Stimulated activated memory B cell treated with anti-CD40 and anti-IgM and Interleukin-4, amounts not matched to agents 10 μg/mL and 1 μg/mL and 100 μg/mL, for 72 hours (primary cell): ENCODE measurements around the gene S100A8.
"Not testable (repeated sequence)": the region's sequence is repeated elsewhere in the genome, so short reads cannot be mapped to it uniquely, and the experiment has no call there.

Source experiments
- ATAC-seq: fragments of 150-1000 bp; cut with Tn5 transposase; 2 replicates; pipeline ENCODE4 v1.10.0; 2021
- H3K27ac Mint-ChIP-seq: one replicate; pipeline ENCODE4 v1.8.0; 2022; ENCODE audit warnings: mild to moderate bottlenecking, mixed read lengths
- H3K27me3 Mint-ChIP-seq: one replicate; pipeline ENCODE4 v1.8.0; 2022; ENCODE audit warnings: mixed read lengths
- H3K36me3 Mint-ChIP-seq: one replicate; pipeline ENCODE4 v1.8.0; 2022; ENCODE audit warnings: mixed read lengths
- H3K4me1 Mint-ChIP-seq: one replicate; pipeline ENCODE4 v1.8.0; 2022; ENCODE audit warnings: mixed read lengths
- H3K4me3 Mint-ChIP-seq: one replicate; pipeline ENCODE4 v1.8.0; 2022; ENCODE audit warnings: mild to moderate bottlenecking, moderate library complexity, mixed read lengths
- H3K9me3 Mint-ChIP-seq: one replicate; pipeline ENCODE4 v1.8.0; 2022; ENCODE audit warnings: mixed read lengths

The S100A8 gene

DNA sequence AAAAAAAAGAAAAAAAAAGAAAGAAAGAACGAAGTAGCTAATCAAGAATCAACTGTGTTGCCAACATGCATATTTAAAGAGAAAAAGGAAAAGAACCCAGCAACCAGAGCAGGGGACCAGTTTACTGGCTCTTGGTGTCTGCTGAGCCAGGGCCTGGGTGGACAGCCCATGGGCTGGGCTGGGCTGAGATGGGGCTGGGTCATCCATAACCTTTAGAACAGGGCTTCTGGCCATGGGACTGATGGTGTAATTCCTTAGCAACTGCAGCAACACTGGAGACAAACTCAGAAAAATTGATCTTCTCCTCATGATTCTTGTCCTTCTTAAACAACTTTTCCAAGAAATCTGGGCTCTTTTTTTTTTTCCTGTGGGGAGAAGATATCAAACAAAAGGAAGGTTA, 35.9 kb upstream of the S100A8 start:
- no peak for ATAC-seq
- Mint-ChIP-seq H3K27me3 (peaks cover 58% of the 10 kb centered on the region), H3K4me1 (no peaks in the 10 kb centered on the region), H3K27ac (no peak overlapping the region), H3K4me3 (no peak overlapping the region), H3K9me3 (peaks cover 3% of the 10 kb centered on the region), H3K36me3 (no peaks in the 10 kb centered on the region)

DNA sequence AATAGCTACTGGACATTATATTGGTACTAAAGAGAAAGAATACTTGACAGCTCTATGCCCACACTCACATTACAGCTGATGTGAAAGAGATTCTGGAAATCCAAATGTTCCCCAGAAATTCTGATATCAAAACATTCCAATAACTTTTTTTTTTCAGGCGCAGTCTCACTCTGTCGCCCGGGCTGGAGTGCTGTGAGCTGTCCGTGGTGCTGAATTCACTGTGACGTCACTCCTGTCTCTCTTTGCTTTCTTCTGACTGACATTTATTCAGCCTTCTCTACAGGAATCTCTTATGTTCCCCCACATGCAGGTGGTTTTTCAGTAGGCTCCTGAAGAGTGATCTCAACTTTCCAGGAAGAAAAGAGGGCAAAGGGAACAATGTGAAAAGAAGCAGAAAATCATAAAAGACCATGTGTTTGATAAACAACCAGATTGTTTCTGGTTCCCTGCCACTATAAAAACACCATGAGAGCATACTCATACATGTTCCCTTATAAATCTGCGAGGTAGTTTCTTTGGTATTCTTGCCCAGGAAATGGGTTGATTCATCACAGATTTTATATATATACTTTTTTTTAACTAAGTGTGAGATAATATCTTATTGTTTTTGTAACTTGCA, 31.7 kb upstream of the S100A8 start:
- Mint-ChIP-seq H3K27ac (no peak overlapping the region), H3K4me3 (no peak overlapping the region), H3K27me3 (peaks cover 67% of the 10 kb centered on the region), H3K4me1 (no peaks in the 10 kb centered on the region), H3K36me3 (no peaks in the 10 kb centered on the region), H3K9me3 (peaks cover 3% of the 10 kb centered on the region)
- ATAC-seq, result no peak

DNA sequence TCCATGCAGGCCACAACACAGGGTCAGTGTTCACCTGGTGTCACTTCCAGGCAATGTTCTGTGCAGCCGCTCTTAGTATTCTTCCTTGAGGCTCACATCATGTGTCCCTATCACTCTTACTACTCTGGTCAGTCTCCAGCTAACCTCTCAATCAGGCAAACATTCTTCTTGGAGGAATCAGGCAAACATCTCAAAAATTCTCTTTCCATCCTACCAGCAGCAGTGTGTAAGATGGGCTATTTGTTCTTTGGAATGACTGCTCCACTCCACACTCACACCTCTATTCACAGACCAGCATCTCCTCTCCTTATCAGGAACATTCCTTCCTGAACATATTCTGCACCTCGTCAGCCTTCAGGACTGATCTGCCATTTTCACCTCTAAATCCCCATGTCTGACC, 29.4 kb upstream of the S100A8 start:
- peaks cover 48% of the 10 kb centered on the region for H3K27me3 Mint-ChIP-seq
- peaks cover 8% of the 10 kb centered on the region for H3K4me1 Mint-ChIP-seq
- ATAC-seq, result no peak
- peaks cover 3% of the 10 kb centered on the region for H3K9me3 Mint-ChIP-seq
- no peak overlapping the region for H3K4me3 Mint-ChIP-seq
- no peak overlapping the region for H3K27ac Mint-ChIP-seq
- no peaks in the 10 kb centered on the region for H3K36me3 Mint-ChIP-seq

DNA sequence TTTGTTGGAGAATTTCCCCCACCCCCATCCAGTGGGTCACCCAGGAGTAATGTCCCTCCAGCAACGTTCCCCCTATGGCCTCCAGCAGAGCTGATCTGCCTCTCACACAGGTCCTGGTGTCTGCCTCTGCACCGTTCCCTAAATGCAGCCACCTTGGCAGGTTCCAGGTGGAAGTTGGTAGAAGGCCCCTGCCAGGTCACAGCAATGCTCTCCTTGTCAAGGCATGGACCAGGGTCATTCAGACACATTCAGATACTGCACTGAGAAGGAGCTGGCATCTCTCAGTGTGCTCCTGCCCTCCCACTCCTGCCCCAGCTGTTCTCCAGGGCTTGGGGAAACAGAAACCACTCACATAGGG, 28.5 kb upstream of the S100A8 start:
- not testable (repeated sequence) for H3K4me1 Mint-ChIP-seq, H3K4me3 Mint-ChIP-seq, H3K9me3 Mint-ChIP-seq, ATAC-seq, H3K36me3 Mint-ChIP-seq, H3K27ac Mint-ChIP-seq
- H3K27me3 Mint-ChIP-seq, result peaks cover 39% of the 10 kb centered on the region

DNA sequence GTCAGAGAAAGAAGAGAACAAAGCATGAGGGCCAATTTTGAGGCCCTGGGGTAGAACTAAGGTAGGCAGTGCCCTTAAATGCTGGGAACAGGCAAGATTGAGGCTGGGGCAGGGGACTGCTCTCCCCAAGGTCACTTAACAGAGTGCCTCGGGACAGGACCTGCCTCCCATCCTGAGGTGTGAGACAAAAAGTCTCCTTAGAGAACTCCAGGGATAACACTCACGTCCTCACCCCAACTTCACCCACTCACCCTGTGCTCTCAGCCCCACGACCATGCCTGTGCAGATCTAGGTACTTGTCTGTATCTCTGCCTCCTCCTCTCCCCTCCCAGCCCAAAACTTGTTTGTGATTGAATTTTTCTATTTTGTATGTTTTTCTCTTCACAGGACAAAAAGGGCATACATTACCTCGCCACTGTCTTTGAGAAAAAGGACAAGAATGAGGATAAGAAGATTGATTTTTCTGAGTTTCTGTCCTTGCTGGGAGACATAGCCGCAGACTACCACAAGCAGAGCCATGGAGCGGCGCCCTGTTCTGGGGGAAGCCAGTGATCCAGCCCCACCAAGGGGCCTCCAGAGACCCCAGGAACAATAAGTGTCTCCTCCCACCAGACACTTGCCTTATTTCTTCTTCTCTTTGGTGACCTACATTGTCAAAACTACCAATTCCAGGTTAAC, 28.0 kb upstream of the S100A8 start:
- H3K4me1 Mint-ChIP-seq, H3K4me3 Mint-ChIP-seq, H3K36me3 Mint-ChIP-seq, ATAC-seq, H3K9me3 Mint-ChIP-seq, H3K27ac Mint-ChIP-seq: not testable (repeated sequence)
- peaks cover 34% of the 10 kb centered on the region for H3K27me3 Mint-ChIP-seq

DNA sequence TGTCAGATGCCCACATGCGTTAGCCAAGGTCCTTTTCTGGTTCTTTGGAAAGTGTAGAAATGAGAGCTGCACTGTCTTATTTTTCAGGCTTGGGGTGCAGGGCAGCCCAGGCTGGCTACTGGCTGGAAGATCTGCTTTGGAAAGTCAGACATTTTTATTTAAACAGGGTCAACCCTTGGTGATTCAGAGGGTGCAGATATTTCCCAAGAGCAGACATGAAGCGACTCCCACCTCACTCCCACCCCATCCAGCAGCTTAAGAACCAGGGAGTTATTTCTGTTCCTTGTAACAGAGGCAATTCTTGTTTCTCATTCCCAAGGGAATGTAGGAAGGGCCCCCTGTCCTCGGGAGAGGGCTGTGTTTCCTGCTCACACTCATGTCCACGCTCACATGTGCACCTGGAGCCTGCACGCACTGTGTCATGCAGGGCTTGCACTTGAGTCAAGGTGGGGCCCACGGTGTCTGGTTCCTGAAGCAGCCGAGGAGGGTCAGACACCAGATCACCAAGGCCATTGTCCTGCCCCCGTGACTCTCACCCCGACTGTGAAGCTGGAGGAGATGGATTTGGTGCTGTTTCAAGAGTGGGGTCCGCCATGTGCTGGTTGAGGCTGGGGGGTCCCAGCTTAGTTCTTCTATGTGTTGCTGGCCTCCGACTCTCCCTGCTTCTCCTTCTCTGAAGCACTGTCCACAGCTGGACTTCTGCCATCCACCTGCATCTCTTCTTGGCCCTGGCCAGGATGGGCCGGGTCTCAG, 26.4 kb upstream of the S100A8 start:
- Mint-ChIP-seq H3K9me3 (peaks cover 6% of the 10 kb centered on the region), H3K36me3 (no peaks in the 10 kb centered on the region), H3K27me3 (peaks cover 34% of the 10 kb centered on the region), H3K4me1 (peaks cover 8% of the 10 kb centered on the region), H3K27ac (no peak overlapping the region), H3K4me3 (no peak overlapping the region)
- no peak for ATAC-seq

DNA sequence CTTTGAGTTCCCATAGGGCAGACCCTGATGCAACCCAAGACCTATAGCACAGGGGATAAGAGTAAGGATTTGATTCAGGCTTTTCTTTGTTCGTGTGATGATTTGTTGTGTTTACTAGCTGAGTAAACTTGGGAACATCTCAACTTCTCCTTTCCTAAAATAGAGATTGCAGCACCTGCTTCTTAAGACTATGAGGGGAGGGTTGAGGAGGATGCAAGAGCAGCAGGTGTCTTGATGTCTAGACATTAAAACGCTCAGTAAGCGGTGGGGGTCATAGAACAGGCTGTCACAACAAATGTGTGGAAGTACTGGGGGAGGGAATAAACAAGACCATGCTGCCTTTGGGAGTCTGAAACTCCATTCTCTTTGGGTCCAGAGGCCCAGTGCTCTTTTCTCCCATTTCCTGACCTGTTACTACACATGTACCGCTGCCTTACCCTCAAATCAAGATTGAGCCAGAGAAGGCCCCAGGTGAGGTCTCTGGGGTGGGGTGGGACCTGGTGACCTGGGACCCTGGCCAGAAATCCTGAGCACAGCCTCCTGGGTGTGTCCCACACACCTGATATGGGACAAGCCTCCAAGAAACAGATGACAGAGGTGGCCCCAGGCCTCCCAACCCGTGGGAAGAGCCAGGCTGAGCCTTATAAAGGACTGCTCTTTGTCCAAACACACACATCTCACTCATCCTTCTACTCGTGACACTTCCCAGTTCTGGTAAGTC, 25.1 kb upstream of the S100A8 start, which contains the start of gene S100A7A:
TSS of gene S100A7A (plus strand) at position 671 of the 721 bp plus-strand sequence. CDS start 1,563 bp downstream, outside the sequence.
- no peaks in the 10 kb centered on the region for H3K36me3 Mint-ChIP-seq
- no peak within 1 kb of the TSS for H3K4me3 Mint-ChIP-seq
- peaks cover 11% of the 10 kb centered on the region for H3K9me3 Mint-ChIP-seq
- H3K27ac Mint-ChIP-seq, result no peak within 1 kb of the TSS
- H3K4me1 Mint-ChIP-seq, result peaks cover 8% of the 10 kb centered on the region
- peak; percentile 66 for ATAC-seq
- H3K27me3 Mint-ChIP-seq, result peaks cover 29% of the 10 kb centered on the region

DNA sequence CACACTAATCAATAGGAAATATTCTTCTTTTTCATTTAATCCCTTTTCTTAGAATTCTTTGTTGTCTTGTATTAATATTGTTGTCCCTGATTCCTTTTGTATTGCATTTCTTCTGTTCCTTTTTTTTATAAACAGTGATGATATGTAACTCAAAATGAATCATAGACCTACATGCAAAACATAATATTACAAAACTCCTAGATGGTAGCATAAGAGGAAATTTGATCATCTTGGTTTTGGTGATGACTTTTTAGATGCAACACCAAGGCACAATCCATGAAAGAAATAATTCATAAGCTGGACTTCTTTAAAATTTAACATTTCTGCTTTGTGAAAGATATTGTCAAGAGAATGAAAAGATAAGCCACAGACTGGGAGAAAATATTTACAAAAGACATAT, 23.1 kb upstream of the S100A8 start:
- ATAC-seq, H3K4me3 Mint-ChIP-seq, H3K27ac Mint-ChIP-seq, H3K4me1 Mint-ChIP-seq, H3K36me3 Mint-ChIP-seq: not testable (repeated sequence)
- peaks cover 11% of the 10 kb centered on the region for H3K9me3 Mint-ChIP-seq
- peaks cover 26% of the 10 kb centered on the region for H3K27me3 Mint-ChIP-seq

DNA sequence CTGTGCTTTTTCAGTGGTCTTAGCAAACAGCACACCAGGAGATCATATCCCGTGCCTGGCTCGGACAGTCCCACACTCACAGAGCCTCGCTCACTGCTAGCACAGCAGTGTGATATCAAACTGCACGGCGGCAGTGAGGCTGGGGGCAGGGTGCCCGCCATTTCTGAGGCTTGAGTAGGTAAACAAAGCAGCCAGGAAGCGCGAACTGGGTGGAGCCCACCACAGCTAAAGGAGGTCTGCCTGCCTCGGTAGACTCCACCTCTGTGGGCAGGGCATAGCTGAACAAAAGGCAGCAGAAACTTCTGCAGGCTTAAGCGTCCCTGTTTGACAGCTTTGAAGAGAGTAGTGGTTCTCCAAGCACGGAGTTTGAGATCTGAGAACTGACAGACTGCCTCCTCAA, 16.4 kb upstream of the S100A8 start:
- not testable (repeated sequence) for H3K36me3 Mint-ChIP-seq, H3K9me3 Mint-ChIP-seq, H3K27ac Mint-ChIP-seq, ATAC-seq, H3K4me3 Mint-ChIP-seq, H3K4me1 Mint-ChIP-seq
- peaks cover 60% of the 10 kb centered on the region for H3K27me3 Mint-ChIP-seq

DNA sequence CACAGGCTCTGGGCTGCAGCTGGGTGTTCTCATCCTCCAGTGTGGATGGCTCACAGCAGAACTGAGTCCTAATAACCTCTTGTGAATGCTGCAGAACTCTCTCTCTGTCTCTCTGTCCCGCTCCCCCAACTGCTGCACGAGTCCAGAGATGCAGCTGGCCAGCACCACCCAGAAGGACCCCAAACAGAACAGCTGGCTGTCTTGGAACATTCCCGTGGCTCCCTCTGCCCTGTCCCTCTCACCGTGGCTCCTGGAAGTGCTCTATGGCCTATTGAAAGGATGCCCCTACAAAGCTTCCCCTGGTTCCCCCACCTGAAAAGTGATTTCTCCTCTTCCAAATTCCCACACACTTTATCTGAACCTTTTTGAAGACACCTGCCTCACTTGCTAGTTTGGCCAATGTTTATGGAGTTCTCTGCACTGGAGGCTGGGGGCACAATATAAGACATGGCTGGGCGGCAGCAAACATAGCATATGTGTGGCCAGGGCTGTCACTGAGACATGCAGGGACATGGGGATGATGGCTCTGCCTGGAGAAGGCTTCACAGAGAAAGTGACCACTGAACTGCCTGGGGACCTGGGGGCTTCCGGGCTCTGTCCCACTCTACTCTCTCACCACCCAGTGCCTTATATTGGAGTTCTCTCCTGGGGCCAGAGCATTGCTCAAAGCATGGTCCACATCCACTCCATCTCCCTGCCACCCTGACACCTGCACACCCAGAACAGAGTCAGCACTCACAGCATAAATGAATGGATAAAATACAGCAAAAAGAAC, 15.1 kb upstream of the S100A8 start:
- not testable (repeated sequence) for H3K27ac Mint-ChIP-seq, H3K9me3 Mint-ChIP-seq, ATAC-seq, H3K4me1 Mint-ChIP-seq, H3K36me3 Mint-ChIP-seq, H3K4me3 Mint-ChIP-seq
- H3K27me3 Mint-ChIP-seq, result peaks cover 60% of the 10 kb centered on the region

DNA sequence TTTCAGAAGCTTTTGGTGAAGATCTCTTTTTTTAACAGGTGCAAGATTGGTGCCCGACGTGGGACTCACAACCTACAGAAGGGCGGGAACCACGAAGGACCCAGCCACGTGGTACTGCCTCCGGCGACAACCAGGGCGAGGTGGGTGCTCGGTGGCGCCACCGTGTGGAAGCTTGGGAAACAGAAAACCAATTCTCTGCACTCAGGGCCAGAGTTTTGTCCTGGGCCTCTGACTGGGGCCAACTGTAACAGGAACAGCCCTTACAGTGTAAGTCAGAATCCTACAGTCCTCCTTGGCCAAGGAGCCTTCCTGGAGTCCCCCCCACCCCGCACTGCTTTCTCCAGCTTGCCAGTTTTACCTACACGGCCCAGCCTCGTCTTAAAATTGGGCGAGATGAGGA, 13.9 kb upstream of the S100A8 start:
- Mint-ChIP-seq H3K27me3 (peaks cover 51% of the 10 kb centered on the region), H3K9me3 (no peaks in the 10 kb centered on the region), H3K4me1 (no peaks in the 10 kb centered on the region), H3K36me3 (no peaks in the 10 kb centered on the region), H3K27ac (no peak overlapping the region), H3K4me3 (no peak overlapping the region)
- ATAC-seq, result peak; percentile 41

DNA sequence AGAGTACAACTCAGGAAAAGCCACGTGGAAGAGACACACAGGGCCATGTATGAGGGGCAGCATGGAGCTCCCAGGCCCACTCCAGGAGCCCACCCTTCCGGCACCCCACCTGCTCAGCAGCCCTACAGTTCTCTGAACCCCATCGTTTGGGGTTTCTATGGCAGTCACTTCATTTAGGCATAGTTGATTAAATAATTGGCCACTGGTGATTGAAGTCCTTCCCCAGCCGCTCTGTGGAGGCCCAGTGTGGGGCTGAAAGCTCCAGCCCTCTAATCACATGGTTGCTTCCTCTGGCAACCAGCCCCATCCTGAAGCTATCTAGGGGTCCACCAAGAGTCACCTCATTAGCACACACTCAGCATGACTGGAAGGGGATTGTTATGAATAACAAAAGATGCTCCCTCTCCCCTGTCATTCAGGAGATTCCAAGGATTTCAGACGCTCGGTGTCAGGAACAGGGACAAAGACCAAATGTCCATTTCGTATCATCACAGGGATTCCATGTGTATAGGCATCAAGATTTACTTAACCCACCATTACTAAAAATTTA, 13.3 kb upstream of the S100A8 start:
- Mint-ChIP-seq H3K36me3 (no peaks in the 10 kb centered on the region), H3K27ac (no peak overlapping the region), H3K4me1 (no peaks in the 10 kb centered on the region), H3K9me3 (no peaks in the 10 kb centered on the region), H3K4me3 (no peak overlapping the region), H3K27me3 (peaks cover 51% of the 10 kb centered on the region)
- no peak for ATAC-seq

DNA sequence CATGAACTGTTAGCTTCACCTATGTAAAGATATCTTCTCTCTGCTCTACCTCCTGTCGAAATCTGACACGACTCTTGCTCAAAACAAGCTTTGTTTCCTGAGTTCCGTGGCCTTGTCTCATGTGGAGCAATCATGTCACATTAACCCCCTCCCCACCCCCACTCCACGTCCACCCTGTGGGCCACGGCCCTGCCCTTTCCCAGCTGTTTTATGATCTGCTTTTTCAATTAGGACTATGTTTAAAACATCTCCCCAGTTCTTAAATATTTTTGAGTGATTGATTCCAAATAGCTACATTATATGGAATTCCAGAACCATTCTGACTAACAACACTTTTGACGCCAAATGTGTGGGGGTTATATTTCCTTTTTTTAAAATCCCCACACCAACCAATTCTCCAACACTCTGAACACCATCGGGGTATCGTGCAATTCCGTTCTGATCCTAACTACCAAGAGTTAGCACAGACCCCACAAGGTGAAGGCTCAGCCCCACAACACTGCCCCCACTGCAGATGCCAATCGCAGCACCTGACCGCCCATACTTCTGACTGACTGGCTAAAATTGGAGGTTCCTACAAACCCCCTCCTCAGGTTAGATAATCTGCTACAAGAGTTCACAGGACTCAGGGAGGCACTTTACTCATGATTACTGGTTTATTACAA, 12.7 kb upstream of the S100A8 start:
- Mint-ChIP-seq H3K27ac (no peak overlapping the region), H3K36me3 (no peaks in the 10 kb centered on the region)
- ATAC-seq, result no peak

DNA sequence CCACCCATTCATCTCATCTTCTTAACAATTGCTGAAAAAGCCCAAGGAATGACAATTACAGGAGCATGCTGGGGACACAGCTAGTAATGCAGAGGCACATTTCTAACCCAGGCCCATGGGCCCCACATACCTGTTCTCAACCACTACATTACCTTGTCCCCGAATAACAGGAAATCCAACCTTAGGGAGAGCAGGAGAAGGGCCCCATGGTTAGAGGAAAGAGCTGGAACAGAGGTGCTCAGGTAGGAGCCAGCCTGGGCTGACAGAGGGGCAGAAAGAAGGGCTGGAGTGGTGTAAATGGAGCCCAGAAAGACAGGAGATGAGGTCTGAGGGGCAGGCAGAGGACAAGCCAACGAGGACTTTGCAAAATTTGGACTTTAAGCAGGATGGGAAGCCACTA, 11.4 kb upstream of the S100A8 start:
- peaks cover 48% of the 10 kb centered on the region for H3K27me3 Mint-ChIP-seq
- H3K27ac Mint-ChIP-seq, result no peak overlapping the region
- H3K4me1 Mint-ChIP-seq, result no peaks in the 10 kb centered on the region
- H3K9me3 Mint-ChIP-seq, result no peaks in the 10 kb centered on the region
- ATAC-seq, result no peak
- H3K4me3 Mint-ChIP-seq, result no peak overlapping the region
- no peaks in the 10 kb centered on the region for H3K36me3 Mint-ChIP-seq

More for the DNA sequence above, 12.7 kb upstream of the S100A8 start:
- Mint-ChIP-seq H3K9me3 (no peaks in the 10 kb centered on the region), H3K4me3 (no peak overlapping the region), H3K27me3 (peaks cover 51% of the 10 kb centered on the region), H3K4me1 (no peaks in the 10 kb centered on the region)
